Prostate gland (tissue), 2 donors: ENCODE data around the gene KIF7.

Experiments used
- POLR2A ChIP-seq: fragments of 450-650 bp; IDR thresholded peaks from one replicate; pipeline ENCODE4 v1.6.1; 2016; ENCODE audit warnings: antibody characterized with exemption, mild to moderate bottlenecking
- TF ChIP-seq, protein P1 (sequence below), 4 experiments: fragments of 200-600 bp in 2 of 4; fragments of 450-650 bp in 2 of 4; sonication (generic) in 2 of 4; IDR thresholded peaks; 1 replicate in 3 of 4; 2 replicates in 1 of 4; pipeline ENCODE4 v1.5.1; 2016 to 2019; ENCODE audit warnings: antibody characterized with exemption in 4 of 4, mild to moderate bottlenecking in 2 of 4, moderate library complexity in 2 of 4

DNA sequence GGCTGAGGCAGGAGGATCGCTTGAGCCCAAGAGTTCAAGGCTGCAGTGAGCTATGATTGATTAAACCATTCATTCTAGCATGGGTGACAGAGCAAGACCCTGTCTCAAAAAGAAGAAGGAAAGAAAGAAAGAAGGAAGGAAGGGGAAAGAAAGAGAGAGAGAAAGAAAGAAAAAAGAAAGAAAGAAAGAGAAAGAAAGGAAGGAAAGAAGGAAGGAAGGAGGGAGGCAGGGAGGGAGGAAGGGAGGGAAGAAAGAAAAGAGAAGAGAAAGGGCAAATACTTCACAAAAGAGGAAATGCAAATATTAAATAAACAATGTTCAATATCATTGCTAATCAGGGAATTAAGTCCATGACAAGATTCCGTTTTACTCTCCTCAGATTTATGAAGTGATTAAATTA, 4.0 kb upstream of the KIF7 start:
- TF ChIP-seq, protein P1, sequence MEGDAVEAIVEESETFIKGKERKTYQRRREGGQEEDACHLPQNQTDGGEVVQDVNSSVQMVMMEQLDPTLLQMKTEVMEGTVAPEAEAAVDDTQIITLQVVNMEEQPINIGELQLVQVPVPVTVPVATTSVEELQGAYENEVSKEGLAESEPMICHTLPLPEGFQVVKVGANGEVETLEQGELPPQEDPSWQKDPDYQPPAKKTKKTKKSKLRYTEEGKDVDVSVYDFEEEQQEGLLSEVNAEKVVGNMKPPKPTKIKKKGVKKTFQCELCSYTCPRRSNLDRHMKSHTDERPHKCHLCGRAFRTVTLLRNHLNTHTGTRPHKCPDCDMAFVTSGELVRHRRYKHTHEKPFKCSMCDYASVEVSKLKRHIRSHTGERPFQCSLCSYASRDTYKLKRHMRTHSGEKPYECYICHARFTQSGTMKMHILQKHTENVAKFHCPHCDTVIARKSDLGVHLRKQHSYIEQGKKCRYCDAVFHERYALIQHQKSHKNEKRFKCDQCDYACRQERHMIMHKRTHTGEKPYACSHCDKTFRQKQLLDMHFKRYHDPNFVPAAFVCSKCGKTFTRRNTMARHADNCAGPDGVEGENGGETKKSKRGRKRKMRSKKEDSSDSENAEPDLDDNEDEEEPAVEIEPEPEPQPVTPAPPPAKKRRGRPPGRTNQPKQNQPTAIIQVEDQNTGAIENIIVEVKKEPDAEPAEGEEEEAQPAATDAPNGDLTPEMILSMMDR (IDR thresholded peaks at IDR 0.05), result no peak
- no peak for TF ChIP-seq POLR2A
